Stimulated activated CD4-positive, alpha-beta T cell treated with anti-CD3 and anti-CD28 coated beads, Interleukin-15, amount 100 ng/mL, for 24 hours (primary cell): ENCODE results near the gene AMHR2.
A peak's percentile ranks its signal among the peaks of the same experiment; 100 is the strongest.
"Not testable (repeated sequence)": the region's sequence is repeated elsewhere in the genome, so short reads cannot be mapped to it uniquely, and the experiment has no call there.

Experiments used
- DNase-seq: peaks from one replicate; pipeline ENCODE4 v3.0.0-alpha.2; 2020

The AMHR2 gene

DNA sequence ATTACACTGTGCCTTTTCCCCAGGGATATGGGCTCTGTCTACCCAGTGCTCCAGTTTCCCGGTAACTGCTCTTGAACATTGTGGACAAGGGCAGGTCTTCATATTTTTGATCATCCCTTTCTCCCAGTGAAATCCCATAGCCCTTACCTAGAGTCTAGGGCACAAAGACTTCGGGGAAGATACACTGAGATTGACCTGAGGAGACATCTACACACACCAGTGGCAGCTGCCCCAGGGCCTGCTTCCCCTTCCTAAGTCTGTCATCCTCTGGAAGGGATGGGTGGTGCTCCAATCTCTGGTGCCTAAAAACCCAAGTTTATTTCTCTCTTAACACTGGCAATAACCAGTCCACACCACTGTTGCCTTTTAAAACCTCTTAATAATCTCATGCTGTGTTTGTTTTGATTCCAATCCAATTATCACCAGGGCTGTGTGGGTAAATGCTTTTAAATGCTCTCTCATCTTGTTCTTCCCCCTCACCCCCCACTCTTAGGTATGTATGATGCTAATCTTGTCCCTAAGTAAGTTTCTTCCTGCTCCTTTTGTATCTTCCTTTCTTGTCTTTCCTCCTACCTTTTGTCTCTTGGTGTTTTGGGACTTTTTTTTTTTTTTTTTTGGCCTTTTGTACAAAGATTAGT is 7.8 kb upstream of the AMHR2 start:
- DNase-seq = not testable (repeated sequence)

DNA sequence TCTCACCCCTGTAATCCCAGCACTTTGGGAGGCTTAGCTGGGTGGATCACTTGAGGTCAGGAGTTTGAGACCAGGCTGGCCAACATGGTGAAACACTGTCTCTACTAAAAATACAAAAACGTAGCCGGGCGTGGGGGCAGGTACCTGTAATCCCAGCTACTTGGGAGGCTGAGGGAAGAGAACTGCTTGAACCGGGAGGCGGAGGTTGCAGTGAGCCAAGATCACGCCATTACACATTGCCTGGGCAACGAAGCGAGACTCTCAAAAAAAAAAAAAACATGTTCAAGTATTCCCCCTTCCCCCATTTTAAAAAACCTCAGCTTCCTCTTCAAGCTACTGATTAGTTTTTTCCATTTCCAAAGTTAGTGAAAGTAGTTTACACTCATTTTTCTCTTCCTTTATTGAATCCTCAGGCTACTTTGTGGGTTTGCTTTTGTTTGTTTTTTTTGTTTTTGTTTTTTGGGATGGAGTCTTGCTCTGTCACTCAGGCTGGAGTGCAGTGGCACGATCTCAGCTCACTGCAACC is 6.3 kb upstream of the AMHR2 start:
- peak; percentile 21 for DNase-seq

DNA sequence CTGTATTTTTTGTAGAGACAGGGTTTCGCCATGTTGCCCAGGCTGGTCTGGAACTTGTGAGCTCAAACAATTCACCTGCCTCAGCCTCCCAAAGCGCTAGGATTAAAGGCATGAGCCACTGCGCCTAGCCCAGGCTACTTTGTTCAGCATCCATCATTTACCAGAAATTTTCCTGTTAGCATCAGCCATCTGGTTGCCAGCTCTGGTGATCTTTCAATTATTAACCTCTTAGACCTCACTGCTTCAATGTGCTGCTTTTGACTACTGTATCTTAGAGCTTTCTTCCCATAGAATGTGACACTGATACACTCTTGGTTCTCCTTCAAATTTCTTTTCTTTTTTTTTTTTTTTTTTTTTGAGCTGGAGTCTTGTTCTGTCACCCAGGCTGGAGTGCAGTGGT is 5.4 kb upstream of the AMHR2 start:
- DNase-seq = no peak

DNA sequence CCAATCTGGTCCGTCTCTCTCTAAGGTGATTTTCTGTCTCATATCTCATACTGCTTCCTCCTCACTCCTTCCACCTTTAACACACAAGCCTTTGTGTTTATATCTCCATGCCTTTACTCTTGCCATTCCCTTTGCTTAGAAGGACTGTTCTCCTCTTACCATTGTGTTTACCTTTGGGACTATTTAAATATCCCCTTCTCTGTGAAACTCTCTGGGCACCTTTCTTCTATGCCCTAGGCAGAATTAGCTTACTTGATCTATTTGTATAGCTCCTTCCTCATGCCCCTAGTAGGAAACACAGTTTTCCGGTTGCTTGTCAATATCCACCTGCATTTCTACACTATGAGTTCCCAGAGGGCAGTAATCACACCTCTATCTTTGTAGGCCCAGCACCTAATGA is 3.9 kb upstream of the AMHR2 start:
- no peak for DNase-seq

DNA sequence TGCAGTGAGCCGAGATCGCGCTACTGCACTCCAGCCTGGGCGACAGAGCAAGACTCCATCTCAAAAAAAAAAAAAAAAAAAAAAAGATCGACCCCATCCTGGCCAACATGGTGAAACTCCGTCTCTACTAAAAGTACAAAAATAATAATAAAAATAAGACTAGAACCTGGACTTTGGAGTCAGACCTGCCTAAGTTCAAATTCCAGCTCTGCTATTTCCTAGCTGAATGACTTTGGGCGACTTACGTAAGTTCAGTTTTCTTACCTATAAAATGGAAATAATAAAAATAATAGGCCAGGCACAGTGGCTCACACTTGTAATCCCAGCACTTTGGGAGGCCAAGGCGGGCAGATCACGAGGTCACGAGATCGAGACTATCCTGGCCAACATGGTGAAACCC is 1.4 kb upstream of the AMHR2 start:
- not testable (repeated sequence) for DNase-seq

DNA sequence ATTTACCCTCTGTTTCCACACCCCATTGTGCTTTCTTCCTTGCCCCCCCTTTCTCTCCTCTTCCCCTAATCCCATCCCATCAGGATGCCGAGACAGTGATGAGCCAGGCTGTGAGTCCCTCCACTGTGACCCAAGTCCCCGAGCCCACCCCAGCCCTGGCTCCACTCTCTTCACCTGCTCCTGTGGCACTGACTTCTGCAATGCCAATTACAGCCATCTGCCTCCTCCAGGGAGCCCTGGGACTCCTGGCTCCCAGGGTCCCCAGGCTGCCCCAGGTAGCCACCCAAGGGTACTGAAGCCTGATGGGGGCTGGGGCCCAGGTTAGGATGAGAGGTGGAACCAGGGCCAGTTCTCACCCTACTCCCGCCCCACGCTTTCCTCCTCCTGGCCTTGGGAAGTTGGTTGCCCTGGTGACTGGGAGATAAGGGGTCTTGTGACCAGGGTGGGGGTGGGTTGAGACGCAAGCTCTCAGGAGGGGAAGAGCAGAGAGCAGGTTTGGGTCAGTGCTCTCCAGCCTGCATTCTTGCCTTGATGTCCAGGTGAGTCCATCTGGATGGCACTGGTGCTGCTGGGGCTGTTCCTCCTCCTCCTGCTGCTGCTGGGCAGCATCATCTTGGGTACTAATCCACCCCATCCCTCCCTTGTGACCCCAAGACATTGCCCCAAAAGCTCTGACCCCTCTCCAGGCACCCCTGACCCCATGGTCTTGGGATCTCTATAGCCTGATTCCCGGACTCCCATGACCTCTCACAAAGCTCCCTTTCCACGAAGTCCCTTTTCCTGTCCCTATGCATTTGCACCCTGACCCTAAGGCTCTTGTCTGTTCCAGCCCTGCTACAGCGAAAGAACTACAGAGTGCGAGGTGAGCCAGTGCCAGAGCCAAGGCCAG is 1.2 kb downstream of the AMHR2 start:
- no peak for DNase-seq

DNA sequence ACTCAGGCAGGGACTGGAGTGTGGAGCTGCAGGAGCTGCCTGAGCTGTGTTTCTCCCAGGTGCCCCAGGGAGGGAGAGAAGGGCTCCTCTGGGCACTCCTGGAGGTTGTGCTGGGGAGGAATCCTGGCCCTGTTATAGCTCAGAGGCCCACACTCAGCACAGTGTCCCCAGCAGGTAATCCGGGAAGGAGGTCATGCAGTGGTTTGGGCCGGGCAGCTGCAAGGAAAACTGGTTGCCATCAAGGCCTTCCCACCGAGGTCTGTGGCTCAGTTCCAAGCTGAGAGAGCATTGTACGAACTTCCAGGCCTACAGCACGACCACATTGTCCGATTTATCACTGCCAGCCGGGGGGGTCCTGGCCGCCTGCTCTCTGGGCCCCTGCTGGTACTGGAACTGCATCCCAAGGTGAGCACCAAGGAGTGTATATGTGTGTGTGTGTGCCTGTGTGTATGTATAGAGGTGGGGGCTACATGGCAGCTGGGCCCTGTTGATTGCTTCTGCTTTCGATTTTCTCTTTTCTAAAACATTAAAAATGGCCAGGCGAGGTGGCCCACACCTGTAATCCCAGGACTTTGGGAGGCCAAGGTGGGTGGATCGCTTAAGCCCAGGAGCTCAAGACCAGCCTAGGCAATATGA is 2.0 kb downstream of the AMHR2 start:
- DNase-seq = no peak

DNA sequence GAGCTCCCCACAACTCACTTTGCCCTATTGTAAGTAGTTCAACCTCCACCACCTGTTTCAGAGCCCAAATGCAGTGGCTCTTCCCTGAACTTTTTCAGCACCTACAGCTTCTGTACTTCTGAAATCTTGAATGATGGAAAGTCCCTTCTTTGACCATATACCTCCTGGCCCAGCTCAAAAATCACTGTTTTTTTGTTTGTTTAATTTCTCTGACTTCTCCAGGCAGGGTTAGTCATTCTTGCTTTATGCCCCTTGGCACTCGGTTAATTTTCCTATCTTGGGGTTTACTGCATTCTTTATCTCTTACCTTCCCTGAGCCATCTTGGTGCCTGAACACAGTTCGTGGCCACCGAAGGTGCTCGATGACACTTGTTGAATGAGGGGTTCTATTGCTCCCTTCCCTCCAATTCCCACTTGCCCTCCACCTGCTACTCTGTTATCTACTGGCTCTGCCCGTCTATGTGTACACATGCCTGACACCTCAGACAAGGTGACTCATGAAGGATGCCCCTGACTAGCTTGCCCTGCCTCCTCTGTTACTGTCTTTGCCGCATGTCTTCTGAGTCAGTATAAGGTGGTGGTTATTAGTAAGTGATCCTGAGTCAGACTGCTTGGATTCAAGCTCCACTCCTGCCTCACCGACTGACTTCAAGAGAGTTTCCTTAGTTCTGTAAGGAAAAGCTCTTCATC is 4.4 kb downstream of the AMHR2 start:
- DNase-seq = peak; percentile 54

DNA sequence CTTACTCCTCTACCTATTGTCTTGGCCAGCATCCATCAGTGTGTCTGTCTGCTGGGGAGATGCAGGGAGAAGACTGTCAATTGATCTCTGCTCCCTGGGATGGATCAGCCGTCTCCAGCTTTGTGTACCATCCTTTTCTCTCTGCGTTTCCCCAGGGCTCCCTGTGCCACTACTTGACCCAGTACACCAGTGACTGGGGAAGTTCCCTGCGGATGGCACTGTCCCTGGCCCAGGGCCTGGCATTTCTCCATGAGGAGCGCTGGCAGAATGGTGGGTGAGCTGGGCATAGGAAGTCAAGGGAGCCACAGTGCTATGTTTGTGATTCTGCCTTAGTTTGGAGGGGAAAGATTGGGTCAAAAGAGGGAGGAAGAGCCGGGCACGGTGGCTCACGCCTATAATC is 5.1 kb downstream of the AMHR2 start:
- DNase-seq = no peak

DNA sequence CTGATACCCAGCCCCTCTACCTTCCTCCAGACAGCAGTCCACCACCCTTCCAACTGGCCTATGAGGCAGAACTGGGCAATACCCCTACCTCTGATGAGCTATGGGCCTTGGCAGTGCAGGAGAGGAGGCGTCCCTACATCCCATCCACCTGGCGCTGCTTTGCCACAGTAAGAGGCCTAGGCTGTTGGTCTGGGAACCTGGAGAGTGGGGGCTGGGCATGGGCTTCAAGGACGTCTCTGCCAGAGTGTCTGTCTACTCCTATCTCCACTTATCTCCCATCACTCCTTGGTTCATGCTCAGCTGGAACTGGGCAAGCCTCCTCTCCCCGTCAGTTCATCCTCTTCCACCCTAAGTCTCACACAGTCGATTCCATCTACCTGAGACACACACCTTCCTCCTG is 6.5 kb downstream of the AMHR2 start:
- no peak for DNase-seq

DNA sequence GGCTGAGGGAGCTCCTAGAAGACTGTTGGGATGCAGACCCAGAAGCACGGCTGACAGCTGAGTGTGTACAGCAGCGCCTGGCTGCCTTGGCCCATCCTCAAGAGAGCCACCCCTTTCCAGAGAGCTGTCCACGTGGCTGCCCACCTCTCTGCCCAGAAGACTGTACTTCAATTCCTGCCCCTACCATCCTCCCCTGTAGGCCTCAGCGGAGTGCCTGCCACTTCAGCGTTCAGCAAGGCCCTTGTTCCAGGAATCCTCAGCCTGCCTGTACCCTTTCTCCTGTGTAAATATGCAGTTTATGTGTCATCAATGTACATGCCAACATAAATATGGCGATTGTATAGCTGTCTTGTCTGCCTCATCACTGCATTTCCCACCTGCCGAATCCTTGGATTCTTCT is 7.5 kb downstream of the AMHR2 start:
- DNase-seq = no peak

DNA sequence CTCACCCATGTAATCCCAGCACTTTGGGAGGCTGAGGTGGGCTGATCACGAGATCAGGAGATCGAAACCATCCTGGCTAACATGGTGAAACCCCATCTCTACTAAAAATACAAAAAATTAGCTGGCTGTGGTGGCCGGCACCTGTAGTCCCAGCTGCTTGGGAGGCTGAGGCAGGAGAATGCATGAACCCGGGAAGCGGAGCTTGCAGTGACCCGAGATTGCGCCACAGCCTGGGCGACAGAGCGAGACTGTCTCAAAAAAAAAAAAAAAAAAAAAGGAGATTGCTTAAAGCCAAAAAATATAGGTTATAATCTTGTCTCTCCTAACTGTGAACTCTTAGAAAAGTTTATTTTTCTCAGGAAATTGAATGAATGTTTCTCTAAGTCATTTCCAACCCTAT is 11.7 kb downstream of the AMHR2 start:
- not testable (repeated sequence) for DNase-seq

DNA sequence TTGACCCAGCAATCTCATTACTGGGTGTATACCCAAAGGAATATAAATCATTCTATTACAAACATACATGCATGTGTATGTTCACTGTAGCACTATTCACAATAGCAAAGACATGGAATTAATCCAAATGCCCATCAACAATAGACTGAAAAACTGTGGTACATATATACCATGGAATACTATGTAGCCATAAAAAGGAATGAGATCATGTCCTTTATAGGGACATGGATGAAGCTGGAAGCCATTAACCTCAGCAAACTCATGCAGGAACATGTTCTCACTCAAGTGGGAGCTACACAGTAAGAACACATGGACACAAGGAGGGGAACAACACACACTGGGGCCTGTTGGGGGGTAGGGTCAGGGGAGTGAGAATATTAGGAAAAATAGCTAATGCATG is 15.9 kb downstream of the AMHR2 start:
- not testable (repeated sequence) for DNase-seq

DNA sequence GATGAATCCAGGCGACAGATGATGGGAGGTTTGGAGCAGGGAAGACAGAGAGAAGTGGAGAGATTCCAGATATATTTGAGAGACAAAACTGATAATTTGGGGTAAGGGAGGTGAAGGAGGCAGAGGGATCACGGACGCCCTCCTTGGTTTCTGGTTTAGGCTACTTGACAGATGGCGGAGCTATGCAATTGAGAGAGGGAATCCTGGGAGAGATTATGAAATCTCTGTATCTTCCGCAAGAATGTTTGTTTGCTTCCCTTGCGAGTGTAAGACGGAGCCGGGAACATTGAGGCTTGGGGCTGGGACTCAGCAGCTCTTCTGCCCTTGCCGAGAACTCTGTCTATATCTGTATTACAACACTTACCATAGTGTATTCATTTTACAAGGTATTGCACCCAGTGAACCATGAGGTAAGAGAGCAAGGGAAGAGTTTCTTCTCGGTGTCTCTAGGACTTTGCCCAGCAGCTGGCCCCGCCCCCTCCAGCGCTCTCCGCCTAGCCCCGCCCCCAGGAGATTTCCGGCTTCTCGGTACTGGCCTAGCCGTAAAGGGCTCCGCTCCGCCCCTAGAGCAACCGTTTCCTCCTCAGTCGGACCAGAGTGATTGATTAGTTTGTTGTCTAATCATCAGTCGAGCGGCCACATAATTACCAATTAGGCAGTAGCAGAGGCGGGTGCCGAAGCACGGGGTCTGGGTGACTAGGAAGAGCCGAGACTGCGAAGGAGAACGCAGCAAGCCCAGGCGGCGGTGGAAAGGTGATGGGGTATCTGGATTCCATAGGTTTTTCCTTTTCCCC is 17.6 kb downstream of the AMHR2 start, which contains the start of gene PRR13:
Gene PRR13, plus strand, starts transcription at position 695 of the 794 bp plus-strand sequence. CDS start 981 bp downstream, outside the sequence.
- peak; percentile 100 for DNase-seq

DNA sequence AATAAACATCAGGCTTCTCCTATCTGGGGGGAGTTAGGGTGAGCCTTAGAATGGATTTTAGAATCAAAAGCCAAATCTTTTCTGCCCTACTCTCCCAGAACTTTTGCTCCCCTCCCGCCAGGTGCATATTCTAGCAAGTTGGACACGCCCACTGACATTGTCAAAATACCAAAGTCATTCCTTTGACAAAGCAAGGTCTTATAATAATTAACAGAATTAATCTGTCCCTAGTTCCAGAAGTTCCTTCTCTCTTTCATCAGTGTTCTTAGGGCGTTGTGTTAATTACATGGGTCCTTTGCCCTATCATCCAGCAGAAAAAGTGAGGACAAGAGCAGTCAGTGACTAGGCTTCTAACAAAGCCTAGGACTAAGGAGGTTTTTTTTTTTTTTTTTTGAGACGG is 20.3 kb downstream of the AMHR2 start:
- no peak for DNase-seq

DNA sequence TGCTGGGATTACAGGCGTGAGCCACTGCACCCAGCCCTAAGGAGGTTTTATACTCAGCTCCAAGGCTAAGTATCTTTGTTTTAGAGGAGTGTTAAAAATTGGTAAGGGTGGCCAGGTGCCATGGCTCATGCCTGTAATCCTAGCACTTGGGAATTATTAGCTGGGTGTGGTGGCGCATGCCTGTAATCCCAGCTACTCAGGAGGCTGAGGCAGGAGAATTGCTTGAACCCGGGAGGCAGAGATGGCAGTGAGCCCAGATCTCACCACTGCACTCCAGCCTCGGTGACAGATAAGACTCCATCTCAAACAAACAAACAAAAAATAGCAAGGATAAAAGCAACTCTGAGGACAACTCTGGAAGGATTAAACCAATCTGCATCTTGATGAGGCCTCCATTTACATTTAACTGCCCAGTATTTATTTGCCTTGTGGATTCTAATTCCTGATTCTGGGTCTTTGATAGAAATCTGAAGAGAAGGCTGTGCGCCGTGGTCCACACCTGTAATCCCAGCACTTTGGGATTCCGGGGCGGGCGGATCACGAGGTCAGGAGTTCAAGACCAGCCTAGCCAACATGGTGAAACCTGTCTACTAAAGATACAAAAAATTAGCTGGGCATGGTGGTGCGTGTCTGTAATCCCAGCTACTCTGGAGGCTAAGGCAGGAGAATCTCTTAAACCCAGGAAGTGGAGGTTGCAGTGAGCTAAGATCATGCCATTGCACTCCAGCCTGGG is 21.1 kb downstream of the AMHR2 start:
- DNase-seq = not testable (repeated sequence)

DNA sequence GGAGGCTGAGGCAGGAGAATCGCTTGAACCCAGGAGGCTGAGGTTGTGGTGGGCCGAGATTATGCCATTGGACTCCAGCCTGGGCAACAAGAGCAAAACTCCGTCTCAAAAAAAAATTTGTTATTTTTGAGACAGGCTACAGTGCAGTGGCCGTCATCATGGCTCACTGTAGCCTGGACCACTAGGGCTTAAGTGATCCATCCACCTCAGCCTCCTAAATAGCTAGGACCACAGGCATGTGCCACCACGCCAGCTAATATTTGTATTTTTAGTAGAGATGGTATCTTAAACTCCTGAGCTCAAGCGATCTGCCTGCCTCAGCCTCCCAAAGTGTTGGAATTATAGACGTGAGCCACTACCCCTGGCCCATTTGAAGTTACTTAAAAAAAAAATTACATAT is 27.3 kb downstream of the AMHR2 start:
- DNase-seq = no peak

DNA sequence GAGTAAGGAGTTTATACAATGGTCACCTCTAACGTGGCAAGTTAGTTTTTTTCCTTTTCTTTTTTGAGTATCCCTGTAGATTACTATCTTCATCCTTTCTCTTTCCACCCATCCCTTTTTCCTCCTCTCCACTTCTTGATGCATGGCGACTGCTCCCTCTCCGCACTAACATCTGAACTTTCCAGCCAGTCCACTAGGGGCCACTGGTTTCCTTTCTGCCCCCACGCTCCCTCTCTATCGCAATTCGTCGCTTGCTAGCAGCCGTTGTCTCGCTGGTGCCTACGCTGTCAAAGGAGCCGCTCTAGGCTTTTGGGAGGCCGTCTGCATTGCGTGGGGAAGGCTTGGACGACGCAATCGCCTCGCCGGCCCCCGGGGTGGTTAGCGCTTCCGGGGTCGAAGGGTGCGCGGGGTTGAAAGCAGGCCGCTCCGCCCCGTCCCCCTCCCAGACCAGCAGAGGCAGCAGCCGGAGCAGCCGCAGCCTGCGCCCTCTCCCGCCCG is 28.1 kb downstream of the AMHR2 start, which contains the start of gene PCBP2:
Gene PCBP2, plus strand, starts transcription at position 442 of the 498 bp plus-strand sequence. CDS start 2,699 bp downstream, outside the sequence.
- DNase-seq = peak; percentile 98

DNA sequence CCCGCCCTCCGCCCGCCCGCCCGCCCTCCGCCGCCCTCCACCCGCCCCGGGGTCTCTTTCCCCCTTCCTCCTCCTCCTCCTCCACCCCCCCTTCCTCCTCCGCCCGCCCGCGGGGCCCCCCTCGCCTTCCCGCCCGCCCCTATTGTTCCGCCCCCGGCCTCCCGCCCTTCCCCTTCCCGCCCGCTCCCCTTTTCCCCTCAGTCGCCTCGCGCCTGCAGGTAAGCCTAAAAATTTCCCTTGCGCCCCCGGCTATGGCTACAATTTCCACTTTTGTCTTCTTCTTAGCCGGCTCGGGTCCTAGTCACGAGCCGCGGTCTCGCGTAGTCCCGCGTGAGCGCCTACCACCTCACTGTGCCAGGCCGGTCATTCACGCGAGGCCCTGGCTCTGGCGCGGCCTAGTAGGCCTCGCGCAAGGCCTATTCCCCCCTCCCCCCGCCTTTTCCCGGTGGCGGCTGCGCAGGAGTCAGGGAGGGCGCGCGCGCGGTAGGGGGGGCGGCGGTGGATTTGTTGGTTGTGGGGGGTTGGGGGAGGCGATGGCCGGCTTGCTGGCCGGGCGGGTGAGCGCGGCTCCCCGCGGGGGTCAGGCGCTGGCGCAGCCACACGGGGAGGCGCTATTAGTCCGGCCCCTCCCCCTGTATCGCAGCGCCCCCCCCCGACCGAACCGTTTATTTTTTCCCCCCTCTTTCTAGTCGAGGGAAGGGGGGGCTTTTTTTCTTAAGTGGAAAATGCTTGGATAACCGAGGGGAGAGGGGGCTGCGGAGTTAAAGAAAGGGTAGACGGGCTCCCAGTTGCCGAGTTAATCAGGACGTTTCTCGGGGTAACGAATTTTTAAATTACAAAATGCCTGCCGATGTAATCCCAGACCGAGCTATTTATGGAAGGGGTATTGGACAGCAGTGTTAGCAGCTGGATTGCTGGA is 28.8 kb downstream of the AMHR2 start:
- DNase-seq = peak; percentile 79
